Skin of body (tissue), 2 donors: ENCODE measurements around the gene CCDC146. TPM values are rescaled to one million over a fixed set of nuclear protein-coding genes. Genes with fewer than 3 reads are reported as not detected.

Experiments
- DNase-seq: peaks from one replicate; lab custom pipeline; 2025; lab: John Stamatoyannopoulos, UW
- total RNA-seq: library from RNA; depleted of rRNA; stranded (reverse); fragments of >200 nt; gene quantifications from one replicate; pipeline ENCODE4 v1.2.3, GENCODE V29; 2014

Gene CCDC146
- total RNA-seq, 1 donor from 2014 or later: 18.2 TPM

- no peak for DNase-seq
Measured at GRCh38 chr7:77282897-77283296, 160.5 kb downstream of the CCDC146 start.

GRCh38 chr7:77284005-77284404 is 161.6 kb downstream of the CCDC146 start:
- no peak for DNase-seq

DNA sequence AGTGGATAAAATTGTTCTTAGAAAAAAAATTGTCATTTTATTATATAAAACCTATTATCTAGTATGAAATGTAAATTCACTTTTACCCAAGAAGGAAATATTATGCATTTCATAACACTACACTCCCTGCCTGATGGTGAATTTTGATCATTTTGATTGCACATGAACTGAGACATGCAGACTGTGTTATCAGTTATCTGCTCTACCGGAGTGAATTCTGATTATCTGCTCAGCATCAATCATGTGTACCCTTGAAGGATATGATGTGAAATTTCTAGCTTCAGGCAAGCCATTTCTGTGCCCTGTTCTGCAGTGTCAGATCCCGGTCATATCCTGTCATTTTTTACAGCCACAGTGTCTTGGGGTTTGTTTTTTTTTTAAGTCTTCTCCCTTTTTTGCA is 162.2 kb downstream of the CCDC146 start:
- no peak for DNase-seq

DNA sequence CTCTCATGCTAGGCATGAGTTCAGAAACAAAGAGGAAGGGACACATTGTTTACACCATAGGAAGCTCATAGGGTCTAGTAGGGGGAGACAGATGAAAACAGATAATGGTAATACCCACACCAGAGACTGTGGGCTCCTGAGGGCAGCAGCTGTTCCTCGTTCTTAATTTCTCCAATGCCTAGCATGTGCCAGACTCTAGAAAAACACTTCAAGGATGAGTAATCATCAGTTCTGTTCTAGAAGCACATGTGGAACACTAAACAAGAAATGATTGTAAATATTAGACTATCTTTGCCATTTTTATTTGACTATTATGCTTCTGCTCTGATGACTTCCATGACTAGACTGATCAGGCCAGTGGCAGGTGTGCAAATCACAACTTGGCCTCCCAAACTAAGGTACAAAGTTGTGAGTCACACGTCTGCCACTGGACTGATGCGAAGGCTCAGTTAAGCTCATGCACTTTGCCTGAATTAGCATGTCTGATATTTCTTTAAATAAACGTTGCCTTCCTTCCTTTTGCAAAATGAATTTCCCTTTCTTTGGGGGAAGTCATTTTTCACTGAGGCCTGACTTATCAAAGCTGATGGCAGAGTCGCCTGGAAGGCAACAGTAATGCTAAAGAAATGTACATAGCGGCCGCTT is 166.4 kb downstream of the CCDC146 start:
- no peak for DNase-seq

GRCh38 chr7:77289387-77289786 is 167.0 kb downstream of the CCDC146 start:
- DNase-seq: no peak

- DNase-seq: no peak
Measured at GRCh38 chr7:77290425-77290824, 168.0 kb downstream of the CCDC146 start.

GRCh38 chr7:77293046-77293445 is 170.6 kb downstream of the CCDC146 start:
- no peak for DNase-seq

GRCh38 chr7:77295549-77295948 is 173.1 kb downstream of the CCDC146 start:
- no peak for DNase-seq

DNA sequence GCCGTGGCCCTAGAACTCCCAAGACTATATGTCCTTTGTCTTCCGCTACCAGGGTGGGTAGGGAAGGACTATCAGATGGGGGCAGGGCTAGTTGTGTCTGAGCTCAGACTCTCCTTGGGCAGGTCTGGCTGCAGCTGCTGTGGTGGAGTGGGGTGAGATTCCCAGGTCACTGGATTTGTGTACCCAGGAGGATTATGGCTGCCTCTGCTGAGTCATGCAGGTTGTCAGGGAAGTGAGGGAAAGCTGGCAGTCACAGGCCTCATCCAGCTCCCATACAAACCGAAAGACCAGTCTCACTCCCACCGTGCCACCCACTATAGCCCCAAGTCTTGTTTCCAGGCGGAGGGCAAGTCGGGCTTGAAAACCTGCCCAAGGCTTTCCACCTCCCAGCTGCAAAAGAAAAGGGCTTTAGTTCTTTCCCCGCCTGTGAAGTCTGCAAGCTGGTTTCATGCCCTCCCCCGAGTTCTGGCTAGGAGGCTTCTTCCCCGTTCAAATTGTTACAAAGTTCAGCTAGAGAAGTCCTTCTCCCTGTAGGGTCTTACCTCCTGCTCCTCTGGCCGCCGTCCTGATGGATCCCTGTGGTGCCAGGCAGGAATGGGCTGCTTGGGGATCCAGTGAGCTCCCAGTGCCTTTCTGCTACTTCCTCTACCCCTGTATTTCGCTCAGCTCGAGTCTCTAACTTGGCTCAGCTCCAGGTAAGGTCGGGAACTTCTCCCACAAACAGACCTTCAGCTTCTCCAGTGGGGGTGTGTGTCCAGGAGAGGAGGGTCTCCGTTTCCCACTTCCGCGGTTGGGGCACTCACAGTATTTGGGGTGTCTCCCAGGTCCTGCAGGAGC is 184.0 kb downstream of the CCDC146 start:
- DNase-seq: no peak

- no peak for DNase-seq
Measured at GRCh38 chr7:77308792-77309191, 186.4 kb downstream of the CCDC146 start.

DNA sequence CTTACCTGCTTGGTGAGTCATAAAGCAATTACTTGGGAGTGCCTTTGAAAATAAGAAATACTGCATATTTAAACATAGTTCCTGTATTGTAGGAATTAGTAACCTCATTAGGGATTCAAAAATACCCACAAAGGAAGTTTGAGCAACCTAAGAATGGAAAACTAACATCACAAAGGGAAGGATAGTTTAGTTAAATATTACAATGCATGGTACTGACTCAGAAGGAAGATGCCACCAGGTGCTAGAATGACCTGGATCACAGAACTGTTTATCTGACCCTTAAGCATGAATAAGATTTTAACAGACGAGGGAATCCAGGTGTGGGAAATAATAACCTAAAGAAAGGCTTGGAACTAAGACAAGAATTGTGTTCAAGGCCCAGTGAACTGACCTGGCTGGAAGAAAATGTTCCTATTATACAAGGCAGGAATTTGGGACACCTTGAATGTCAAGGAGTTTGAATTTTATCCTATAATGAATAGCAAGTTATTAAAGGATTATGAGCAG is 187.4 kb downstream of the CCDC146 start:
- DNase-seq: no peak

GRCh38 chr7:77310982-77311381 is 188.6 kb downstream of the CCDC146 start:
- DNase-seq: no peak

GRCh38 chr7:77313085-77313484 is 190.7 kb downstream of the CCDC146 start:
- DNase-seq: no peak

DNA sequence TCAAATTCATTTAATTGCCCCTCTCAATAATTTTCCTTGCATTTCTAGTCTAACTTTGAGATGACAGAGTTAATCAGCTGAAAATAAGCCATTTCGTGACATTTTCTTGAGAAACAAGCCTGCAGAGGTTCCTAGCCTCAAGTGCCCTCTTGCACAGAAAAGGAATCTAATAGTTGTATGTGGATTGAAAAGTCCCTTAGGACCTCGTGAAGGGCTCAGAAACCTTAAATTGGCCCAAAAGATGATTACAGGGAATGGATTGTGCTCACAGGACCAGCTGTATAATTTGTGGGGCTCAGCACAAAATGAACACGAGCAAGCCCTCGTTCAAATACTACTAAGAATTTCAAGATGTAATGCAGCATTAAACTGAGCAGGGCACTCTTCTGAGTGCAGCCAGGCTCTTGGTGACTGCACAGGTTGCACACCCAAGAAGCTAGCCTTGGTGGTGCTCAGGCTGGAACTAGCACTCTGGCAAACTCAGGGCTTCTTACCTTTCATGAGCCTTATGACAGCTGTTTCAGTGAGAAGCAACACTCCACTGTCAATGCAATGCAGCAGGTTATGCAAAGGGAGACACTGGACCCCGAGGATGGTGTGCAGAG is 191.6 kb downstream of the CCDC146 start:
- DNase-seq: no peak

GRCh38 chr7:77315182-77315591 is 192.8 kb downstream of the CCDC146 start:
- peak; percentile 74 for DNase-seq

DNA sequence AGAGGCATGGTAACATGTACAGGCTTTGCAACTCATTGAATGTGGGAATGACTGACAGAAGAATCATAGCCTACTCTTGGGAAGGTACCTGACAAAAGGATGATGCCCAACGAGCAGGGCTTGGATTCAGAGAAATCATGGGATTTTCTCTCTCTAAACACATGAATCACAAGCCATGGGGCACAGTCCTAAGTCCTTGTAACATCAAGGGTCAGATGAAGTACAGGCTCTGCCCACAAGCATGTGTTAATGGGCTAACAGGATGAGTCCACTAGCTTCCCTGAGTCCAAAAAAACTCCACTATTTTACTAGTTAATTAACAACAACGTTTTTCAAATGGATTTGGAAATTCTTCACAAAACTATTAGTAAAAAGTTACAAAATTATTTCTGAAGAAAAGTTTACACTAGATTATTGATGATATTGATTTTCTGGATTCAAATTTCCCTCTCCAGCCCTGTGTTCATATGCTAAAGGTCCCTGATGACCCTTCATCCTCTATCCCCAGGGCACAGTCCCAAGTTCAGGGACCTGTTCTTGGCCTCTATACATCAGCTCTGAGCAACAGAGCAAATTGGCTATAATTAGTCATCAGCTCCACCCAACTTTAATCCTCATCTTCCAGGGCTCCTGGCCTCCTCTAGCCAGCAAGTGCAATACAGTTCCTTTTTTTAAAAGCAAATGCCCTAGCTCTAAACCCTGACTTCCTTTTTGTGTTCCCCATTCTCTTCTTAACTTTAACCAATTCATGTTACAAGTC is 194.0 kb downstream of the CCDC146 start:
- no peak for DNase-seq

DNA sequence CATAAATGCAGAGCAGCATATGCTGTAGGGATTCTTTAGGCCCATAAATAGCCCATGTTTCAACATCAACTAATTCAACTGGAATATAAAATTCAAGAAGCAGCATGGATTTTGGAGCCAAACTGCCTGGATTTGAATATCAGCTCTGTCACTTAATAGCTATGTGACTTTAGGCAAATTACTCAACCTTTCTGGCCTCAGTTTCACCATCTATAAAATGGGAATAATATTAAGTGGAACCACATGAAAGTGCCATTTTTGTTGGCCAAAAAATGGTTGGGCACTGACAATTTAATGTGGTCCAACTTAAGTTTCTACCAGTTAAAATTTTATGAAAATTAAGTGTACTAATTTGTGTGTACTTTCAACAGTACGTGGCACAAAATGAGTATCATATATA is 195.6 kb downstream of the CCDC146 start:
- no peak for DNase-seq

- no peak for DNase-seq
Measured at GRCh38 chr7:77320137-77320536, 197.7 kb downstream of the CCDC146 start.

DNA sequence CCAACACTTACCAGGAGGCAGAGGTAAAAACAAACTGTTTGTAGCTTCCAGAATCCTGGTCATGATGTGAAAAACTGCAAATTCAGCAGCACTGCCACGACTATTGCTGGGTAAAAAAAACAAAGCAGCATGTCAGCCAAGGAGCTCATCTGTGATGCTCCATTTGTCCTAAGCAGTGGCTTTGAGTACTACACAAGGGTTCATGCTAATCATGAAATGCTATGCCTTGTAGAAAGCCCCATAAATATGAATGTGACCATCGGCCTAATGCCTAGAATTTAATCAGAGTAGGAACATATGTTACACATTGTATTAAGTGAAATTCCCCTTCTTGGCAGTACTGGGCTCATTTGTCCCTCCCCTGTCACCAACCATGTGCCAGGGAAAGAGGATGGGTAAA is 198.3 kb downstream of the CCDC146 start:
- DNase-seq: no peak

DNA sequence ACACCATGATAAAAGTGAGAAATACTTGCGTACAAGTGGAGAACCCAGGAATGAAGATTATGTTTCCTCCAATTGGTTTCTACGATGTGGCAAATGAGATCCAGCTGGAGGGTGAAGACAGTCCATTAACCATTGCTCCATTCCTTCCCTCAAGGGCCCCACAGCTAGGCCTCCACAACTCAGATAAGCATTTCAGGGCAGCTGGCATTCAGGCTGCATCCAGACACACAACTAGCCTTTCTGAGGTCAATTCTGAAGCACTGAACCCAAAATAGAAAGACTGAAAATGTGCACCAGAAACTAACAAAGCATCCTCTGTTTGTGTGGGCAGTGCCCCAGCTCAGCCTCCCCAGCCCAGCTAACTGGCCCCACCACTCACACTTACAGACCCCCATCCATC is 198.9 kb downstream of the CCDC146 start:
- no peak for DNase-seq

- DNase-seq: no peak
Measured at GRCh38 chr7:77326131-77326530, 203.7 kb downstream of the CCDC146 start.
